Neural cell (in vitro differentiated cells): Measurements from ENCODE around the gene MXD3. TPM values are rescaled to one million over a fixed set of nuclear protein-coding genes. Genes with fewer than 3 reads are reported as not detected.

ENCODE experiments used
- H2AFZ ChIP-seq: fragments of 200-600, 300-800 bp; sonication (generic), shearing (Covaris generic); 2 replicates; pipeline ENCODE4 v1.6.0; 2014; ENCODE audit warnings: low read depth, mild to moderate bottlenecking, antibody characterized with exemption, low read length, moderate library complexity
- H3F3A ChIP-seq: fragments of 200-600 bp; shearing (Covaris generic); 2 replicates; pipeline ENCODE4 v1.6.1; 2016; ENCODE audit warnings: mild to moderate bottlenecking, moderate library complexity, mixed read lengths, antibody characterized with exemption, low read length; ENCODE audit not compliant: insufficient read depth, poor library complexity, severe bottlenecking
- H3K27ac ChIP-seq: fragments of 200-600, 300-800 bp; sonication (generic), shearing (Covaris generic); 2 replicates; pipeline ENCODE4 v1.5.1; 2014; ENCODE audit warnings: mild to moderate bottlenecking, low read length, moderate library complexity
- H3K27me3 ChIP-seq: fragments of 300-800, 200-600 bp; sonication (generic), shearing (Covaris generic); 2 replicates; pipeline ENCODE4 v1.6.0; 2014; ENCODE audit warnings: mild to moderate bottlenecking, low read depth, low read length, moderate library complexity; ENCODE audit not compliant: insufficient read depth
- H3K36me3 ChIP-seq: fragments of 300-800, 200-600 bp; sonication (generic), shearing (Covaris generic); 2 replicates; pipeline ENCODE4 v1.5.1; 2014; ENCODE audit warnings: mild to moderate bottlenecking, antibody characterized with exemption, low read length, moderate library complexity; ENCODE audit not compliant: insufficient read depth
- H3K4me2 ChIP-seq: fragments of 300-800, 200-600 bp; sonication (generic), shearing (Covaris generic); 2 replicates; pipeline ENCODE4 v1.6.0; 2014; ENCODE audit warnings: mild to moderate bottlenecking, low read length
- H3K4me3 ChIP-seq: fragments of 300-800, 200-600 bp; sonication (generic), shearing (Covaris generic); 2 replicates; pipeline ENCODE4 v1.5.1; 2014; ENCODE audit warnings: mild to moderate bottlenecking, low read length, moderate library complexity
- H3K79me2 ChIP-seq: fragments of 200-600 bp; shearing (Covaris generic); replicated peaks from 2 replicates; pipeline ENCODE4 v1.6.0; 2014; ENCODE audit warnings: mild to moderate bottlenecking, low read length, moderate library complexity; ENCODE audit not compliant: insufficient read depth
- H3K9ac ChIP-seq: fragments of 300-800, 200-600 bp; sonication (generic), shearing (Covaris generic); 2 replicates; pipeline ENCODE4 v1.6.1; 2016; ENCODE audit warnings: mild to moderate bottlenecking, low read length, mixed read lengths
- H3K9me2 ChIP-seq: fragments of 200-600 bp; shearing (Covaris generic); 2 replicates; pipeline ENCODE4 v1.6.1; 2016; ENCODE audit warnings: mild to moderate bottlenecking, low read length, mixed read lengths; ENCODE audit not compliant: insufficient read depth
- H3K9me3 ChIP-seq: fragments of 200-600, 300-800 bp; sonication (generic), shearing (Covaris generic); 2 replicates; pipeline ENCODE4 v1.6.1; 2016; ENCODE audit warnings: mild to moderate bottlenecking, mixed run types, low read length, moderate library complexity, mixed read lengths
- H4K20me1 ChIP-seq: fragments of 200-600 bp; shearing (Covaris generic); 2 replicates; pipeline ENCODE4 v1.6.1; 2016; ENCODE audit warnings: mild to moderate bottlenecking, mixed run types; ENCODE audit not compliant: insufficient read depth
- CTCF ChIP-seq: fragments of 450-650 bp; IDR thresholded peaks from 2 replicates; pipeline ENCODE4 v1.5.1; 2014; ENCODE audit warnings: antibody characterized with exemption, mild to moderate bottlenecking, moderate library complexity; ENCODE audit not compliant: poor library complexity, severe bottlenecking
- EP300 ChIP-seq: fragments of 450-650 bp; conservative IDR thresholded peaks from 2 replicates; pipeline ENCODE4 v1.6.1; 2014; ENCODE audit warnings: antibody characterized with exemption, mild to moderate bottlenecking, moderate library complexity; ENCODE audit not compliant: poor library complexity, severe bottlenecking
- EZH2 ChIP-seq: fragments of 200-600, 300-800 bp; shearing (Covaris generic), sonication (generic); IDR thresholded peaks from 2 replicates; pipeline ENCODE4 v1.6.1; 2014; ENCODE audit warnings: antibody characterized with exemption, low read length, borderline replicate concordance, mild to moderate bottlenecking; ENCODE audit not compliant: insufficient read depth, poor library complexity, severe bottlenecking
- MXI1 ChIP-seq: fragments of 450-650 bp; conservative IDR thresholded peaks from 2 replicates; pipeline ENCODE4 v1.6.1; 2014; ENCODE audit warnings: antibody characterized with exemption, mild to moderate bottlenecking; ENCODE audit not compliant: poor library complexity, severe bottlenecking
- POLR2AphosphoS5 ChIP-seq: IDR thresholded peaks from 2 replicates; pipeline ENCODE4 v1.6.1; 2012
- RAD21 ChIP-seq: fragments of 450-650 bp; conservative IDR thresholded peaks from 2 replicates; pipeline ENCODE4 v1.6.1; 2014; ENCODE audit warnings: antibody characterized with exemption, mild to moderate bottlenecking, moderate library complexity
- REST ChIP-seq: IDR thresholded peaks from 2 replicates; pipeline ENCODE4 v1.6.1; 2012; ENCODE audit warnings: borderline replicate concordance
- SMC3 ChIP-seq: fragments of 450-650 bp; conservative IDR thresholded peaks from 2 replicates; pipeline ENCODE4 v1.6.1; 2014; ENCODE audit warnings: antibody characterized with exemption, mild to moderate bottlenecking, moderate library complexity; ENCODE audit not compliant: poor library complexity
- TAF1 ChIP-seq: IDR thresholded peaks from 2 replicates; pipeline ENCODE4 v1.6.1; 2012; ENCODE audit warnings: low read depth
- polyA plus RNA-seq: library from polyadenylated mRNA; depleted of rRNA; stranded (reverse); fragments of >200 nt; gene quantifications from 2 replicates; pipeline ENCODE4 v1.2.3, GENCODE V29; 2014

The MXD3 gene
- polyA plus RNA-seq, 1 donor from 2014 or later = 9.3 TPM

GRCh38 chr5:177336112-177336511 is 24.4 kb upstream of the MXD3 start:
- Histone ChIP-seq H3K79me2 (peaks cover 4% of the 10 kb centered on the region), H4K20me1 (no peaks in the 10 kb centered on the region), H3K27ac (no peak overlapping the region), H3K36me3 (no peaks in the 10 kb centered on the region), H3K9me3 (no peaks in the 10 kb centered on the region), H3F3A (no peaks in the 10 kb centered on the region), H3K9ac (no peak overlapping the region), H3K4me3 (no peak overlapping the region), H3K4me2 (no peak overlapping the region), H2AFZ (no peak overlapping the region), H3K27me3 (no peaks in the 10 kb centered on the region), H3K9me2 (no peaks in the 10 kb centered on the region)
- TF ChIP-seq TAF1 = no peak
- no peak for TF ChIP-seq REST
- TF ChIP-seq EP300 = no peak
- no peak for TF ChIP-seq POLR2AphosphoS5
- TF ChIP-seq EZH2 = no peak
- TF ChIP-seq RAD21 = no peak
- no peak for TF ChIP-seq MXI1
- TF ChIP-seq CTCF = no peak
- no peak for TF ChIP-seq SMC3

- H3K27me3 ChIP-seq = no peaks in the 10 kb centered on the region
- H2AFZ ChIP-seq = no peak overlapping the region
- no peaks in the 10 kb centered on the region for H3K36me3 ChIP-seq
- peaks cover 4% of the 10 kb centered on the region for H3K79me2 ChIP-seq
- H3F3A ChIP-seq = no peaks in the 10 kb centered on the region
- H3K4me3 ChIP-seq = no peak overlapping the region
- TF ChIP-seq EP300 = no peak
- no peak for TF ChIP-seq MXI1
- no peak for TF ChIP-seq TAF1
- no peak for TF ChIP-seq EZH2
- no peaks in the 10 kb centered on the region for H4K20me1 ChIP-seq
- no peaks in the 10 kb centered on the region for H3K9me2 ChIP-seq
- H3K4me2 ChIP-seq = no peak overlapping the region
- H3K9ac ChIP-seq = no peak overlapping the region
- H3K9me3 ChIP-seq = no peaks in the 10 kb centered on the region
- no peak overlapping the region for H3K27ac ChIP-seq
Measured at GRCh38 chr5:177335701-177336065, 24.0 kb upstream of the MXD3 start.
